ENCODE results near the gene CCDC142.

CCDC142 gene

GRCh38 chr2:74512744-74513604, 30.2 kb upstream of the CCDC142 start:
- DNase-seq (ENCODE audit: insufficient read length, low spot score): peak; percentile 83
- TF ChIP-seq CTCF (IDR thresholded peaks at IDR 0.05; ENCODE audit: insufficient read depth, missing control alignments): no peak
- no peak for FAIRE-seq

GRCh38 chr2:74511104-74511989, 28.5 kb upstream of the CCDC142 start:
- TF ChIP-seq CTCF (IDR thresholded peaks at IDR 0.05; ENCODE audit: insufficient read depth, missing control alignments): no peak
- no peak for DNase-seq (ENCODE audit: insufficient read length, low spot score)
- FAIRE-seq: no peak

- TF ChIP-seq CTCF (IDR thresholded peaks at IDR 0.05; ENCODE audit: insufficient read depth, missing control alignments): no peak
- FAIRE-seq (no peak), DNase-seq (ENCODE audit: insufficient read length, low spot score) (no peak)
These were observed 27.5 kb upstream of the CCDC142 start for GRCh38 chr2:74510272-74510671.

GRCh38 chr2:74507926-74508520, 25.2 kb upstream of the CCDC142 start:
- no peak for FAIRE-seq
- DNase-seq (ENCODE audit: insufficient read length, low spot score): no peak

GRCh38 chr2:74507145-74507925, 24.5 kb upstream of the CCDC142 start, which contains the start of gene PCGF1:
Gene PCGF1, minus strand, starts transcription at chr2:74507695. Its CDS starts 27 bp downstream, at chr2:74507668.
- peak; percentile 58 for TF ChIP-seq CTCF (IDR thresholded peaks at IDR 0.05; ENCODE audit: insufficient read depth, missing control alignments)
- DNase-seq (ENCODE audit: insufficient read length, low spot score): peak; percentile 93
- FAIRE-seq: no peak

More at GRCh38 chr2:74507926-74508520, 25.2 kb upstream of the CCDC142 start:
- no peak for TF ChIP-seq CTCF (IDR thresholded peaks at IDR 0.05; ENCODE audit: insufficient read depth, missing control alignments)

GRCh38 chr2:74505448-74506246, 22.8 kb upstream of the CCDC142 start:
- no peak for TF ChIP-seq CTCF (IDR thresholded peaks at IDR 0.05; ENCODE audit: insufficient read depth, missing control alignments)
- FAIRE-seq: no peak
- DNase-seq (ENCODE audit: insufficient read length, low spot score): no peak
